Osteocyte (in vitro differentiated cells): ENCODE measurements around the gene RTN3. TPM values are rescaled to one million over a fixed set of nuclear protein-coding genes. Genes with fewer than 3 reads are reported as not detected.

Experiments
- DNase-seq: peaks from one replicate; pipeline ENCODE4 v3.0.0; 2021; ENCODE audit warnings: mixed read lengths; ENCODE audit not compliant: unreplicated experiment; ENCODE audit errors: extremely low spot score
- H3K27ac Mint-ChIP-seq: one replicate; pipeline ENCODE4 v1.8.0; 2021; ENCODE audit warnings: mild to moderate bottlenecking, mixed read lengths; ENCODE audit not compliant: unreplicated experiment
- H3K27me3 Mint-ChIP-seq: one replicate; pipeline ENCODE4 v1.8.0; 2021; ENCODE audit warnings: mixed read lengths; ENCODE audit not compliant: unreplicated experiment
- H3K36me3 Mint-ChIP-seq: one replicate; pipeline ENCODE4 v1.8.0; 2021; ENCODE audit warnings: mixed read lengths; ENCODE audit not compliant: unreplicated experiment
- H3K4me1 Mint-ChIP-seq: one replicate; pipeline ENCODE4 v1.8.0; 2021; ENCODE audit warnings: mixed read lengths; ENCODE audit not compliant: unreplicated experiment
- H3K4me3 Mint-ChIP-seq: one replicate; pipeline ENCODE4 v1.8.0; 2021; ENCODE audit warnings: mild to moderate bottlenecking, moderate library complexity, mixed read lengths; ENCODE audit not compliant: unreplicated experiment
- H3K9me3 Mint-ChIP-seq: one replicate; pipeline ENCODE4 v1.8.0; 2021; ENCODE audit warnings: mixed read lengths; ENCODE audit not compliant: unreplicated experiment
- total RNA-seq: library from RNA; stranded (reverse); gene quantifications from 2 replicates; pipeline ENCODE4 v1.2.1, GENCODE V29; 2021
- TF ChIP-seq, protein P1 (sequence below): fragments of 200-600 bp; sonication (generic); IDR thresholded peaks from 2 replicates; pipeline ENCODE4 v1.5.0; 2021; ENCODE audit warnings: antibody characterized with exemption, mild to moderate bottlenecking, moderate library complexity

Gene RTN3
- total RNA-seq, 1 donor from 2014 or later: 109 TPM

GRCh38 chr11:63762654-63763495 lies 81.6 kb downstream of the RTN3 start:
- Mint-ChIP-seq H3K27ac (no peak overlapping the region), H3K9me3 (no peaks in the 10 kb centered on the region), H3K4me3 (no peak overlapping the region), H3K4me1 (peaks cover 33% of the 10 kb centered on the region), H3K36me3 (peaks cover 13% of the 10 kb centered on the region), H3K27me3 (no peaks in the 10 kb centered on the region)
- DNase-seq: no peak
- TF ChIP-seq, protein P1, sequence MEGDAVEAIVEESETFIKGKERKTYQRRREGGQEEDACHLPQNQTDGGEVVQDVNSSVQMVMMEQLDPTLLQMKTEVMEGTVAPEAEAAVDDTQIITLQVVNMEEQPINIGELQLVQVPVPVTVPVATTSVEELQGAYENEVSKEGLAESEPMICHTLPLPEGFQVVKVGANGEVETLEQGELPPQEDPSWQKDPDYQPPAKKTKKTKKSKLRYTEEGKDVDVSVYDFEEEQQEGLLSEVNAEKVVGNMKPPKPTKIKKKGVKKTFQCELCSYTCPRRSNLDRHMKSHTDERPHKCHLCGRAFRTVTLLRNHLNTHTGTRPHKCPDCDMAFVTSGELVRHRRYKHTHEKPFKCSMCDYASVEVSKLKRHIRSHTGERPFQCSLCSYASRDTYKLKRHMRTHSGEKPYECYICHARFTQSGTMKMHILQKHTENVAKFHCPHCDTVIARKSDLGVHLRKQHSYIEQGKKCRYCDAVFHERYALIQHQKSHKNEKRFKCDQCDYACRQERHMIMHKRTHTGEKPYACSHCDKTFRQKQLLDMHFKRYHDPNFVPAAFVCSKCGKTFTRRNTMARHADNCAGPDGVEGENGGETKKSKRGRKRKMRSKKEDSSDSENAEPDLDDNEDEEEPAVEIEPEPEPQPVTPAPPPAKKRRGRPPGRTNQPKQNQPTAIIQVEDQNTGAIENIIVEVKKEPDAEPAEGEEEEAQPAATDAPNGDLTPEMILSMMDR: no peak

DNA sequence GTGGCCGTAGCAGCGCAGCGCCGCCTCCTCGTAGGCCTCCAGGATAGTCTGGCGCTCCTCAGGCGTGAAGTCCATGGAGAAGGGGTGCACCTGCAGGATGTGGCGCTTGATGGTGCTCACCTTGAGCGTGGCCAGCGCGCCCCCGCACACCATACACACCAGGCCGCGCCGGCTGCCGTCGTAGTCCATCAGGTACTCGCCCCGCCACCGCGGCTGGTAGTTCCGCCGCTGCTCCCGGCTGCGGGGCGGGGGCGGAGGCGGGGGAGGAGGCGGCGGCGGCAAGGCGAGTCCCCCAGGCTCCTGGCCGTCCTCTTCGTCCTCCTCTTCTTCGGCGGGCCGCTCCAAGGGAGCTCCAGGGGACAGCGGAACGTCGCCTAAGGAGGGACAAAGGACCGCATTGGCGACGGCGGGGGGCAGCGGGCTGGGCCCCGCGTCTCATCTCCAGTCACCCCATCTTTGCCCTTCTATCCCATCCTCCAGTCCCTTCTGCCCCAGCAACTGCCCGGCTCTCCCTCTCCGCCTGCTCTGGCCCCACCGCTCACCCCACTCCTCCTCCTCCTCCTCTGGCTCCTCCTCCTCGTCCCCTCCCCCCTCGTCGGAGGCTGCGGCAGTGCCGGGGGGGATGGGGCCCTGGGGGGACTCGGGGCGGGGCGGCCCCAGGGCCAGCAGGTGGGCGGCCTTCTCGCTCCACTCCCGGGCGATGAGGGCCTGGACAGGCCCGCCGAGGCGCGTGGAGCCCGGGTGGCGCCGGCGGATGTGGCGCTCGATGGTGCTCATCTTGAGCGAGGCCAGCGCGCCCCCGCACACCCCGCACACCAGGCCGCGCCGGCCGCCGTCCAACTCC lies 82.4 kb downstream of the RTN3 start:
- H3K27ac Mint-ChIP-seq: no peak overlapping the region
- H3K4me3 Mint-ChIP-seq: no peak overlapping the region
- no peaks in the 10 kb centered on the region for H3K9me3 Mint-ChIP-seq
- TF ChIP-seq, protein P1: no peak
- H3K36me3 Mint-ChIP-seq: peaks cover 9% of the 10 kb centered on the region
- peaks cover 33% of the 10 kb centered on the region for H3K4me1 Mint-ChIP-seq
- H3K27me3 Mint-ChIP-seq: no peaks in the 10 kb centered on the region
- DNase-seq: no peak

DNA sequence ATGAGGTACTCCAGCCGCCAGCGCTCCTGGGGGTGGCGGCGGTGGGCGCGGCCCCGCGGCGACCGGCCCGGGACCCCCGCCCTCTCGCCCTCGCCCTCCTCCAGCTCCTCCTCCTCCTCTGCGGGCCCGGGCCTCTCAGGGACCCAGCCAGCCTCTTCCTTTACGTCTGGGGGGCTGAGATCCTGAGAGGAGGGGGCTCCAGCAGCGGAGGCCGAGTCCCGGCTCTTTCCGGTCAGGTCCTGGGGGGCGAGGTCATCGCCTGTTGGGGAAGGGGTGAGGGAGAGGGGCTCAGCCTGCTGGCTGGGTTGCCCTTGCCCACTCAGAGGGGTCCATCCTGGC lies 83.0 kb downstream of the RTN3 start:
- Mint-ChIP-seq H3K27ac (no peak overlapping the region), H3K4me1 (peaks cover 33% of the 10 kb centered on the region), H3K4me3 (no peak overlapping the region), H3K9me3 (no peaks in the 10 kb centered on the region), H3K36me3 (peaks cover 6% of the 10 kb centered on the region), H3K27me3 (no peaks in the 10 kb centered on the region)
- TF ChIP-seq, protein P1: no peak
- no peak for DNase-seq

- H3K4me3 Mint-ChIP-seq: no peak overlapping the region
- H3K27ac Mint-ChIP-seq: no peak overlapping the region
- no peaks in the 10 kb centered on the region for H3K9me3 Mint-ChIP-seq
- TF ChIP-seq, protein P1: no peak
- H3K4me1 Mint-ChIP-seq: peaks cover 36% of the 10 kb centered on the region
- H3K27me3 Mint-ChIP-seq: no peaks in the 10 kb centered on the region
- DNase-seq: no peak
- peaks cover 6% of the 10 kb centered on the region for H3K36me3 Mint-ChIP-seq
These were observed 83.7 kb downstream of the RTN3 start for GRCh38 chr11:63764679-63765647.
